HCT116 (cell line): ENCODE measurements around the gene RPS6KA6. TPM values are rescaled to one million over a fixed set of nuclear protein-coding genes. Genes with fewer than 3 reads are reported as not detected.

Source experiments
- ATAC-seq: fragments of 200-7000 bp; cut with Tn5 transposase; 2 replicates; pipeline ENCODE4 v1.9.1; 2020; ENCODE audit warnings: mild to moderate bottlenecking, moderate library complexity
- BruUV-seq: library from RNA; stranded (reverse); fragments of 400-500 nt; replicated peaks from 2 replicates; lab custom pipeline; 2021; lab: Mats Ljungman, UMichigan
- CTCF ChIA-PET: fragments of 300-600 bp; sonication (Branson Sonifier 250); formaldehyde crosslinking; loops from one replicate; lab custom pipeline; 2021; ENCODE audit warnings: antibody characterized with exemption; lab: Charles Lee
- POLR2A ChIA-PET: fragments of 300-600, 350-600 bp; sonication (Branson Sonifier 250); formaldehyde crosslinking; loops from one replicate; lab custom pipeline; 2021; ENCODE audit warnings: antibody characterized with exemption; lab: Charles Lee
- RAD21 ChIA-PET, 2 experiments: fragments of 300-600 bp; sonication (Branson Sonifier 250); formaldehyde crosslinking; loops; one replicate each; lab custom pipeline; 2023; ENCODE audit warnings: low total read pairs in 2 of 2; ENCODE audit not compliant: uncharacterized antibody in 2 of 2, unreplicated experiment in 2 of 2, low non-redundant PET in 1 of 2; lab: Charles Lee
- DNase-seq: peaks from one replicate; pipeline ENCODE4 v3.0.0-alpha.2; 2010; ENCODE audit warnings: low read depth, low spot score
- H2AFZ ChIP-seq: fragments of 200-600 bp; shearing (Covaris generic), sonication (generic); 2 replicates; pipeline ENCODE4 v1.6.1; 2017; ENCODE audit warnings: low read depth, mixed run types, mixed read lengths, antibody characterized with exemption, low read length; ENCODE audit not compliant: poor library complexity, severe bottlenecking
- H3K27ac ChIP-seq: 2 replicates; pipeline ENCODE4 v1.5.1; 2012; ENCODE audit warnings: low read depth, low read length
- H3K27me3 ChIP-seq: fragments of 200-600 bp; sonication (generic); 2 replicates; pipeline ENCODE4 v1.6.1; 2016; ENCODE audit warnings: mixed run types, low read length, mixed read lengths; ENCODE audit not compliant: insufficient read depth
- H3K36me3 ChIP-seq, 2 experiments: fragments of 200-500 bp in 1 of 2; fragments of 200-600 bp in 1 of 2; sonication (Bioruptor generic) in 1 of 2; sonication (generic) in 1 of 2; 2 replicates each; pipeline versions ENCODE4 v1.5.1 to v1.6.1; 2014 to 2016; ENCODE audit warnings: low read length in 2 of 2, inconsistent platforms in 1 of 2, mixed read lengths in 1 of 2, mixed run types in 1 of 2; ENCODE audit not compliant: insufficient read depth in 2 of 2, control insufficient read depth in 1 of 2
- H3K4me1 ChIP-seq, 2 experiments: fragments of 200-600 bp in 1 of 2; sonication (generic) in 1 of 2; 2 replicates each; pipeline versions ENCODE4 v1.5.1 to v1.6.1; 2012 to 2017; ENCODE audit warnings: low read length in 2 of 2, inconsistent platforms in 1 of 2, mild to moderate bottlenecking in 1 of 2, mixed read lengths in 1 of 2, mixed run types in 1 of 2, moderate library complexity in 1 of 2; ENCODE audit not compliant: insufficient read depth in 2 of 2, control insufficient read depth in 1 of 2
- H3K4me2 ChIP-seq: fragments of 200-600 bp; sonication (generic); 2 replicates; pipeline ENCODE4 v1.6.1; 2017; ENCODE audit warnings: mixed run types, low read length, mixed read lengths
- H3K4me3 ChIP-seq, 2 experiments: fragments of 200-600 bp in 1 of 2; sonication (generic) in 1 of 2; replicated peaks in 1 of 2; 2 replicates each; pipeline ENCODE4 v1.5.1; 2011 to 2016; ENCODE audit warnings: low read length in 2 of 2, control low read depth in 1 of 2, low read depth in 1 of 2, mild to moderate bottlenecking in 1 of 2, mixed read lengths in 1 of 2, mixed run types in 1 of 2
- H3K79me2 ChIP-seq: fragments of 200-600 bp; sonication (generic); 2 replicates; pipeline ENCODE4 v1.6.1; 2017; ENCODE audit warnings: mild to moderate bottlenecking, mixed run types, low read length, moderate library complexity, mixed read lengths; ENCODE audit not compliant: insufficient read depth
- H3K9ac ChIP-seq: fragments of 200-600 bp; sonication (generic); 2 replicates; pipeline ENCODE4 v1.6.1; 2016; ENCODE audit warnings: low read length, mixed read lengths
- H3K9me2 ChIP-seq: fragments of 200-600 bp; sonication (generic), shearing (Covaris generic); 2 replicates; pipeline ENCODE4 v1.6.1; 2017; ENCODE audit warnings: mixed run types, mild to moderate bottlenecking, moderate library complexity; ENCODE audit not compliant: insufficient read depth
- H3K9me3 ChIP-seq, 2 experiments: fragments of 200-500 bp in 1 of 2; fragments of 200-600 bp in 1 of 2; sonication (Bioruptor generic) in 1 of 2; sonication (generic) in 1 of 2; 2 replicates each; pipeline ENCODE4 v1.6.1; 2014 to 2017; ENCODE audit warnings: low read length in 2 of 2, mixed read lengths in 2 of 2, inconsistent platforms in 1 of 2, low read depth in 1 of 2, mild to moderate bottlenecking in 1 of 2, mixed run types in 1 of 2, moderate library complexity in 1 of 2; ENCODE audit not compliant: control insufficient read depth in 1 of 2, insufficient read depth in 1 of 2
- H4K20me1 ChIP-seq: fragments of 200-600 bp; sonication (generic), shearing (Covaris generic); 2 replicates; pipeline ENCODE4 v1.6.1; 2017; ENCODE audit warnings: mixed run types, mild to moderate bottlenecking, moderate library complexity; ENCODE audit not compliant: insufficient read depth
- ATF3 ChIP-seq: IDR thresholded peaks from 2 replicates; pipeline ENCODE4 v1.6.1; 2012
- CBX3 ChIP-seq: IDR thresholded peaks from 2 replicates; pipeline ENCODE4 v1.6.1; 2012; ENCODE audit warnings: low read depth
- CEBPB ChIP-seq: IDR thresholded peaks from 2 replicates; pipeline ENCODE4 v1.6.1; 2012; ENCODE audit warnings: low read depth
- EGR1 ChIP-seq: IDR thresholded peaks from 2 replicates; pipeline ENCODE4 v1.6.1; 2012; ENCODE audit warnings: low read depth
- ELF1 ChIP-seq: IDR thresholded peaks from 2 replicates; pipeline ENCODE4 v1.6.1; 2012; ENCODE audit warnings: low read depth, borderline replicate concordance
- EZH2 ChIP-seq: fragments of 200-600 bp; sonication (generic); IDR thresholded peaks from 2 replicates; pipeline ENCODE4 v1.6.1; 2017; ENCODE audit warnings: antibody characterized with exemption, mixed run types
- EZH2phosphoT487 ChIP-seq: fragments of 200-600 bp; IDR thresholded peaks from 2 replicates; pipeline ENCODE4 v1.6.1; 2018; ENCODE audit warnings: antibody characterized with exemption, borderline replicate concordance
- FOSL1 ChIP-seq: IDR thresholded peaks from 2 replicates; pipeline ENCODE4 v1.6.1; 2012; ENCODE audit warnings: low read depth
- JUND ChIP-seq: IDR thresholded peaks from 2 replicates; pipeline ENCODE4 v1.6.1; 2012
- POLR2AphosphoS5 ChIP-seq: IDR thresholded peaks from 2 replicates; pipeline ENCODE4 v1.6.1; 2011; ENCODE audit warnings: mild to moderate bottlenecking, low read depth, low read length, moderate library complexity
- REST ChIP-seq: IDR thresholded peaks from 2 replicates; pipeline ENCODE4 v1.6.1; 2012; ENCODE audit warnings: low read depth
- SIN3A ChIP-seq: IDR thresholded peaks from 2 replicates; pipeline ENCODE4 v1.6.1; 2012; ENCODE audit warnings: low read depth
- SP1 ChIP-seq: IDR thresholded peaks from 2 replicates; pipeline ENCODE4 v1.6.1; 2012; ENCODE audit warnings: low read depth
- TCF7L2 ChIP-seq: IDR thresholded peaks from 2 replicates; pipeline ENCODE4 v1.7.0; 2011; ENCODE audit warnings: borderline replicate concordance, inconsistent platforms; ENCODE audit not compliant: insufficient read depth, insufficient read length; ENCODE audit errors: extremely low read depth
- YY1 ChIP-seq: IDR thresholded peaks from 2 replicates; pipeline ENCODE4 v1.6.1; 2011; ENCODE audit warnings: low read length, low read depth, moderate library complexity, mild to moderate bottlenecking; ENCODE audit not compliant: insufficient replicate concordance; ENCODE audit errors: extremely low read depth
- ZFX ChIP-seq: fragments of 450-650 bp; IDR thresholded peaks from 2 replicates; pipeline ENCODE4 v1.6.1; 2017
- ZNF274 ChIP-seq: fragments of 200-500 bp; sonication (Bioruptor generic); IDR thresholded peaks from 2 replicates; pipeline ENCODE4 v1.6.1; 2014; ENCODE audit warnings: mild to moderate bottlenecking, low read depth, low read length, inconsistent platforms
- intact Hi-C: fragments of 100-400 bp; cut with micrococcal nuclease; formaldehyde crosslinking; loops from 2 replicates; pipeline ENCODE4 v1.10.0; 2022
- total RNA-seq: library from RNA; stranded (reverse); gene quantifications from one replicate; pipeline ENCODE4 v1.2.1, GENCODE V29; 2021; ENCODE audit not compliant: unreplicated experiment

Gene RPS6KA6
- total RNA-seq, 1 experiment from 2014 or later, result not detected

GRCh38 chrX:84188320-84188834 is 378 bp upstream of the RPS6KA6 start:
- Histone ChIP-seq H3K27ac (no peak overlapping the region), H3K36me3 (no peaks in the 10 kb centered on the region), H3K9me2 (no peaks in the 10 kb centered on the region), H3K4me1 (no peaks in the 10 kb centered on the region), H3K4me3 (no peak overlapping the region), H3K27me3 (no peaks in the 10 kb centered on the region), H3K79me2 (no peaks in the 10 kb centered on the region), H3K9me3 (no peaks in the 10 kb centered on the region), H3K9ac (no peak overlapping the region), H2AFZ (no peak overlapping the region), H3K4me2 (no peak overlapping the region), H4K20me1 (no peaks in the 10 kb centered on the region)
- ATAC-seq (no peak), DNase-seq (no peak)
- CTCF ChIA-PET, result no interaction called here
- intact Hi-C loops, result no loop called here
- BruUV-seq, result no TSS peak
- POLR2A ChIA-PET, result no interaction called here
- RAD21 ChIA-PET, result no interaction called here
- TF ChIP-seq ZFX, result no peak

GRCh38 chrX:84186603-84187532 is 1.1 kb downstream of the RPS6KA6 start:
- ChIA-PET POLR2A (no interaction called here), RAD21 (no interaction called here), CTCF (no interaction called here)
- H2AFZ ChIP-seq, result no peak overlapping the region
- no peaks in the 10 kb centered on the region for H3K79me2 ChIP-seq
- no peaks in the 10 kb centered on the region for H4K20me1 ChIP-seq
- H3K27ac ChIP-seq, result no peak overlapping the region
- no TSS peak for BruUV-seq
- no peaks in the 10 kb centered on the region for H3K36me3 ChIP-seq
- H3K27me3 ChIP-seq, result no peaks in the 10 kb centered on the region
- no peak overlapping the region for H3K4me3 ChIP-seq
- intact Hi-C loops, result no loop called here
- ATAC-seq (no peak), DNase-seq (no peak)
- no peaks in the 10 kb centered on the region for H3K9me2 ChIP-seq
- no peaks in the 10 kb centered on the region for H3K9me3 ChIP-seq
- H3K9ac ChIP-seq, result no peak overlapping the region
- H3K4me2 ChIP-seq, result no peak overlapping the region
- no peaks in the 10 kb centered on the region for H3K4me1 ChIP-seq
- TF ChIP-seq CEBPB (no peak), EZH2 (no peak), ZNF274 (no peak), EGR1 (no peak), TCF7L2 (no peak), CBX3 (no peak), FOSL1 (no peak), POLR2AphosphoS5 (no peak), SIN3A (no peak), ELF1 (no peak), ATF3 (no peak), REST (no peak), JUND (no peak), ZFX (no peak), SP1 (no peak), YY1 (no peak), EZH2phosphoT487 (no peak)
